Lung (tissue), 12 donors: ENCODE measurements around the gene NETO2. TPM values are rescaled to one million over a fixed set of nuclear protein-coding genes. Genes with fewer than 3 reads are reported as not detected.
A peak's percentile ranks its signal among the peaks of the same experiment; 100 is the strongest.

Experiments
- ATAC-seq: fragments of 200-7000 bp; cut with Tn5 transposase; one replicate; pipeline ENCODE4 v1.9.1; 2020; ENCODE audit warnings: moderate number of reproducible peaks; ENCODE audit not compliant: insufficient read depth, low FRiP score
- DNase-seq, 3 donors: peaks; one replicate each; pipeline ENCODE4 v3.0.0-alpha.2; 2013 to 2017
- H3K27ac ChIP-seq, 2 donors: one replicate each; pipeline ENCODE4 v1.5.1; 2013; ENCODE audit warnings: mild to moderate bottlenecking in 2 of 2, moderate library complexity in 2 of 2, control low read depth in 1 of 2, inconsistent platforms in 1 of 2, low read depth in 1 of 2, low read length in 1 of 2
- H3K27me3 ChIP-seq, 3 donors: one replicate each; pipeline ENCODE4 v1.5.1; 2013; ENCODE audit warnings: low read length in 2 of 3; ENCODE audit not compliant: control insufficient read depth in 3 of 3, insufficient read depth in 3 of 3
- H3K36me3 ChIP-seq, 4 donors: one replicate each; pipeline ENCODE4 v1.5.1; 2013; ENCODE audit warnings: low read length in 4 of 4, mild to moderate bottlenecking in 1 of 4, moderate library complexity in 1 of 4; ENCODE audit not compliant: control insufficient read depth in 4 of 4, insufficient read depth in 4 of 4
- H3K4me1 ChIP-seq, 5 donors: one replicate each; pipeline ENCODE4 v1.5.1; 2013; ENCODE audit warnings: low read length in 5 of 5, mild to moderate bottlenecking in 2 of 5, moderate library complexity in 1 of 5; ENCODE audit not compliant: control insufficient read depth in 5 of 5, insufficient read depth in 5 of 5
- H3K4me3 ChIP-seq: one replicate; pipeline ENCODE4 v1.5.1; 2013; ENCODE audit warnings: mild to moderate bottlenecking, control low read depth, moderate library complexity
- H3K9ac ChIP-seq, 2 donors: one replicate each; pipeline ENCODE4 v1.5.1; 2013; ENCODE audit warnings: low read length in 2 of 2, control low read depth in 1 of 2; ENCODE audit not compliant: insufficient read depth in 1 of 2
- H3K9me3 ChIP-seq, 4 donors: one replicate each; pipeline ENCODE4 v1.5.1; 2013; ENCODE audit warnings: low read length in 3 of 4, mild to moderate bottlenecking in 1 of 4, moderate library complexity in 1 of 4; ENCODE audit not compliant: control insufficient read depth in 4 of 4, insufficient read depth in 3 of 4
- CTCF ChIP-seq: IDR thresholded peaks from 2 replicates; pipeline ENCODE4 v1.5.1; 2012; ENCODE audit warnings: mild to moderate bottlenecking; ENCODE audit errors: control extremely low read depth, extremely low read depth
- WGBS, 2 donors: extraction: QIAGEN DNeasy Blood & Tissue Kit; methylation state at CpG; one replicate each; pipeline ENCODE4 v1.1.7; 2013; 5-methylcytosine and 5-hydroxymethylcytosine counted together
- polyA plus RNA-seq, 2 donors: library from polyadenylated mRNA; stranded (reverse); fragments of 200-250 nt; gene quantifications; one replicate each; pipeline ENCODE4 v1.2.1, GENCODE V29; 2013
- total RNA-seq, 2 donors: library from RNA; depleted of rRNA in 1 of 2; stranded (reverse); fragments of >200 nt in 1 of 2; gene quantifications; one replicate each; pipeline ENCODE4 v1.2.1, GENCODE V29; 2014 to 2021
- donor health status: control.
- donor health status: control.
- donor health status: Bipolar disorder and iron deficiency.
- donor health status: healthy.
- donor health status: DM: yes; HTN: yes; CAD: no.

Gene NETO2
- total and polyA plus RNA-seq, 4 donors: 2.7 to 16.6 (median 9.7) TPM

DNA sequence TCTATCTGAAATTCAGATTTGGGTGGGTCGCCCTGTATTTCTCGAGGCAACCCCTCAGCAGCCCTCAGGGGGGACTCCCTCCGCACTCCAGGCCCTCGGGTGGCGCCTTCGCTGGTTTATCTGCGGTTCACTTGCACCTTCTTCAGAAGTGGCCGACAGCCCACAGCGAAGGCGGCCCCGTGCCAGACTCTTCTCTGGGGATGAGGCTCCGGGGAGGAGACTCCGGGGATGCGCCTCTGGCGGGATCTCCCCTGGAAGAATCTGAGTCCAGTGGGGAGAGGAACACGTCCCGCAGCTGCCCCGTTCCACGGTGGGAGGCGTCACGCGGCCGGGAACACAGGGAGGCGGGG, 106.4 kb downstream of the NETO2 start:
- 1 to 4% methylated on average over 24 of the region's 24 CpGs for WGBS, 2 donors
- no peak for TF ChIP-seq CTCF
- Histone ChIP-seq H3K36me3 (no peaks in the 10 kb centered on the region), H3K4me3 (peak overlapping the region; percentile 51), H3K4me1 (peaks cover 0 to 3% (median 0%) of the 10 kb centered on the region in 5 donors), H3K9me3 (no peaks in the 10 kb centered on the region), H3K9ac (peak overlapping the region in 1 of 2 donors; percentile 25), H3K27ac (no peak overlapping the region), H3K27me3 (no peaks in the 10 kb centered on the region)
- peak; percentile 3 for ATAC-seq
- peak in 1 of 3 donors; percentile 23 for DNase-seq

DNA sequence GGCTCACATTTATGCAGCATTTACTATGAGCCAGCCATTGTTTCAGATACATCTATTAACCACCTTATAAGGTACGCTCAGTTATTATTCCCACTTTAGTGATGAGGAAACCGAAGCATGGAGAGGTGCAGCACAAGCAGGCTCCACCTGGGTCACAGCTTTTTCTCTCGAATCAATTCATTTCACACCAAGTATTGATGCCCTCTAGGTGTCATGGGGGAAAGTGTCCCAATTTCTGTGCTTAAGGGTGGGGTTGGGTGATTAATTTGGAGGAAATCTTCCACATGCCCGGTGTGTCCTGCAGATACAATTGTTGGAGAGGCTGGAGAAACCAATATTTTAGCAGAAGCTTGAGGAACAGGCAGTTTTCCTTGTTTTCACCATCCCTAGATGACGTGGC, 107.5 kb downstream of the NETO2 start:
- Histone ChIP-seq H3K27me3 (no peaks in the 10 kb centered on the region), H3K9me3 (peaks cover 0 to 3% (median 0%) of the 10 kb centered on the region in 4 donors), H3K4me3 (no peak overlapping the region), H3K9ac (no peak overlapping the region), H3K27ac (no peak overlapping the region), H3K4me1 (peaks cover 0 to 3% (median 0%) of the 10 kb centered on the region in 5 donors), H3K36me3 (no peaks in the 10 kb centered on the region)
- ATAC-seq (no peak), DNase-seq (no peak)
- WGBS, 2 donors: 87 to 93% methylated on average over 5 of the region's 5 CpGs
- no peak for TF ChIP-seq CTCF

DNA sequence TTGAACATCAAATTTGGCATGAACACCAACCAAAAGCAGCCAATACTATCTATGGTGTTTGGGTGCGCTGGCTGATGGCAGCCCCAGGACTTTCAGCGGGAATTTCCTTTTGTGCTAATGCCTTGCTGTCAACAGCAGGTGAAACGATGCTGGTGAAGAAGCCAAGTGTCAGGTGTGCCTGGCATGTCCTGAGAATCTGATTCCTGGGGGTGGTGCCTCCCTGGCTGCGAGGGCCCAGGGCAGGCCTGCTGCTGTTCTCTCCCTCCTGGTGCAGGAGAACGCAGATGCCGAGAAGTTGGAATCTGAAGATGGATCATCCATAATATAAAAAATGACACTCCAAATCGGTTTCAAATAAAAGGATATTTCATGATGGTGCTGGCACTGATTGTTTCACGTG, 108.3 kb downstream of the NETO2 start:
- Histone ChIP-seq H3K9ac (no peak overlapping the region), H3K27ac (no peak overlapping the region), H3K9me3 (peaks cover 0 to 3% (median 0%) of the 10 kb centered on the region in 4 donors), H3K4me3 (no peak overlapping the region), H3K4me1 (peaks cover 0 to 3% (median 0%) of the 10 kb centered on the region in 5 donors), H3K27me3 (no peaks in the 10 kb centered on the region), H3K36me3 (no peaks in the 10 kb centered on the region)
- DNase-seq (no peak), ATAC-seq (no peak)
- WGBS, 2 donors: 84 to 91% methylated on average over 8 of the region's 8 CpGs
- TF ChIP-seq CTCF: no peak

- no peak for TF ChIP-seq CTCF
Measured at GRCh38 chr16:47034455-47034854, 109.3 kb downstream of the NETO2 start.

More at GRCh38 chr16:47034455-47034854, 109.3 kb downstream of the NETO2 start:
- Histone ChIP-seq H3K9me3 (peaks cover 0 to 3% (median 0%) of the 10 kb centered on the region in 4 donors), H3K27ac (no peak overlapping the region), H3K4me1 (peaks cover 0 to 3% (median 0%) of the 10 kb centered on the region in 5 donors), H3K27me3 (no peaks in the 10 kb centered on the region), H3K36me3 (no peaks in the 10 kb centered on the region), H3K4me3 (no peak overlapping the region), H3K9ac (no peak overlapping the region)
- ATAC-seq: no peak
- DNase-seq: no peak
- WGBS, 2 donors: 88 to 92% methylated on average over 2 of the region's 2 CpGs
